HG02884 (cell line): ENCODE measurements around the gene MAL.

ENCODE experiments used
- ATAC-seq: cut with Tn5 transposase; IDR thresholded peaks from one replicate; pipeline ENCODE4 v1.9.1; 2021; ENCODE audit warnings: mild to moderate bottlenecking, moderate library complexity; ENCODE audit not compliant: unreplicated experiment

Gene MAL

GRCh38 chr2:95047629-95048510 lies 22.4 kb downstream of the MAL start:
- ATAC-seq = no peak

GRCh38 chr2:95048825-95049682 lies 23.5 kb downstream of the MAL start:
- ATAC-seq = no peak

GRCh38 chr2:95049683-95049955 lies 24.1 kb downstream of the MAL start:
- no peak for ATAC-seq

- no peak for ATAC-seq
Measured at GRCh38 chr2:95049961-95050360, 24.5 kb downstream of the MAL start.

- ATAC-seq = no peak
Measured at GRCh38 chr2:95050385-95051300, 25.1 kb downstream of the MAL start.

- ATAC-seq = no peak
Measured at GRCh38 chr2:95051626-95052025, 26.1 kb downstream of the MAL start.

- ATAC-seq = no peak
Measured at GRCh38 chr2:95052307-95052706, 26.8 kb downstream of the MAL start.

GRCh38 chr2:95052804-95053479 lies 27.4 kb downstream of the MAL start:
- no peak for ATAC-seq

GRCh38 chr2:95053543-95053942 lies 28.0 kb downstream of the MAL start:
- no peak for ATAC-seq

- ATAC-seq = no peak
Measured at GRCh38 chr2:95054016-95054415, 28.5 kb downstream of the MAL start.

GRCh38 chr2:95055262-95055661 lies 29.8 kb downstream of the MAL start:
- no peak for ATAC-seq

GRCh38 chr2:95056044-95056443 lies 30.5 kb downstream of the MAL start:
- ATAC-seq = no peak

- no peak for ATAC-seq
Measured at GRCh38 chr2:95056461-95057459, 31.3 kb downstream of the MAL start.

- ATAC-seq = no peak
Measured at GRCh38 chr2:95057535-95058370, 32.2 kb downstream of the MAL start.

GRCh38 chr2:95058466-95058988 lies 33.0 kb downstream of the MAL start:
- ATAC-seq = no peak

GRCh38 chr2:95058989-95059641 lies 33.6 kb downstream of the MAL start:
- ATAC-seq = no peak

- ATAC-seq = no peak
Measured at GRCh38 chr2:95059656-95060370, 34.3 kb downstream of the MAL start.
